GM18499 (cell line): ENCODE measurements around the gene SORBS2.
"Not testable (repeated sequence)": the region's sequence is repeated elsewhere in the genome, so short reads cannot be mapped to it uniquely, and the experiment has no call there.

ENCODE experiments used
- ATAC-seq: cut with Tn5 transposase; IDR thresholded peaks from one replicate; pipeline ENCODE4 v1.9.1; 2021; ENCODE audit warnings: moderate number of reproducible peaks; ENCODE audit not compliant: insufficient read depth, unreplicated experiment

Gene SORBS2

GRCh38 chr4:185718578-185719499, 93.2 kb downstream of the SORBS2 start:
- no peak for ATAC-seq

- ATAC-seq: no peak
These were observed 94.6 kb downstream of the SORBS2 start for GRCh38 chr4:185717377-185717741.

- no peak for ATAC-seq
These were observed 95.2 kb downstream of the SORBS2 start for GRCh38 chr4:185716577-185717376.

GRCh38 chr4:185716141-185716551, 95.8 kb downstream of the SORBS2 start:
- ATAC-seq: no peak

- ATAC-seq: not testable (repeated sequence)
These were observed 97.5 kb downstream of the SORBS2 start for GRCh38 chr4:185714524-185714923.

- no peak for ATAC-seq
These were observed 98.3 kb downstream of the SORBS2 start for GRCh38 chr4:185713731-185714130.

- ATAC-seq: no peak
These were observed 98.7 kb downstream of the SORBS2 start for GRCh38 chr4:185713272-185713671.

- ATAC-seq: no peak
These were observed 99.5 kb downstream of the SORBS2 start for GRCh38 chr4:185712350-185713024.

GRCh38 chr4:185711726-185712125, 100.3 kb downstream of the SORBS2 start:
- no peak for ATAC-seq

- no peak for ATAC-seq
These were observed 101.5 kb downstream of the SORBS2 start for GRCh38 chr4:185710487-185710995.

- no peak for ATAC-seq
These were observed 102.0 kb downstream of the SORBS2 start for GRCh38 chr4:185709802-185710486.

GRCh38 chr4:185708348-185708747, 103.6 kb downstream of the SORBS2 start:
- no peak for ATAC-seq

- ATAC-seq: not testable (repeated sequence)
These were observed 104.4 kb downstream of the SORBS2 start for GRCh38 chr4:185707622-185708021.

GRCh38 chr4:185702147-185702663, 109.8 kb downstream of the SORBS2 start:
- ATAC-seq: no peak

- no peak for ATAC-seq
These were observed 111.4 kb downstream of the SORBS2 start for GRCh38 chr4:185700630-185701029.

- ATAC-seq: no peak
These were observed 111.9 kb downstream of the SORBS2 start for GRCh38 chr4:185700048-185700447.

GRCh38 chr4:185697488-185697887, 114.5 kb downstream of the SORBS2 start:
- no peak for ATAC-seq

- ATAC-seq: no peak
These were observed 116.3 kb downstream of the SORBS2 start for GRCh38 chr4:185695743-185696142.

GRCh38 chr4:185693548-185694215, 118.3 kb downstream of the SORBS2 start:
- ATAC-seq: no peak
